Measurements from ENCODE around the gene DNAH7.

Gene DNAH7

GRCh38 chr2:195857132-195857531, 211.5 kb downstream of the DNAH7 start:
- DNase-seq: no peak

DNA sequence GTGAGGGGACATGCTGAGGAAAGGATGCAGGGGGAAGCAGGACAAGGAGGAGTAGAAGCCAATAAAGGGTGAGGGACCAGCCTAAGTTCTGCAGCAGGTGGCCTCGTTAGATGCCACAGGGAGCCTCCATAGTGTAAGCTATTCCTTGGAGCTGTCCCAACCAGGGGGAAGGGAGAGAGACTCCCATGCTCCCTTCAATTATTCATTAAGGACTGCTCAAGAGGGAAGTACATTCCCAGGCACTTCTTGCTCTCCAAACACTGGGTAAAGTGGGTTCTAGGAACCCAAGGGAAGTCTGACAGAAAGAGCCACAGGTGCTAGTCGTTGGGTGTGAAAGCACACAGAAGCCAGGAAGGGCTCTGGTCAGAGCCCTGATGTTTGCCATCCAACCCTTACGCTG, 217.9 kb downstream of the DNAH7 start:
- no peak for DNase-seq

GRCh38 chr2:195848119-195848899, 220.3 kb downstream of the DNAH7 start:
- DNase-seq: no peak

GRCh38 chr2:195842932-195843331, 225.7 kb downstream of the DNAH7 start:
- DNase-seq: no peak

DNA sequence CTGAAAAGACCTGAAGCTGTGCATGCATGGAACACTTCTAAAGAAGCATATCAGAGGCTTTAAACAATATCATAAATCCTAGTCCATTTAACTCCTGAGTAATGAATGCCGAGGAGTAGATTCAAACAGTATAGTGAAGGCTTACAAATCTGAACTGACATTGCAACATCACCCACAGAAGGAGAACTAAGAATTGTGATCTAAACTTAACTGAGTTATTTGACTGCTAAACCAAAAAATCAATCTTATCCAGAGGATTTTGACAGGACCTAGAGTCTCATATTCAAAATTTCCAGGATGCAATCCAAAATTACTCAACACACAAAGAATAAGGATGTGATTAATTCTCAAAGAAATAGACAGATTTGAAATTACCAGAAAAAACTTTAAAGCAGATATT, 230.6 kb downstream of the DNAH7 start:
- DNase-seq: no peak

- no peak for DNase-seq
These were observed 232.6 kb downstream of the DNAH7 start for GRCh38 chr2:195836002-195836401.

GRCh38 chr2:195834836-195835235, 233.8 kb downstream of the DNAH7 start:
- no peak for DNase-seq

DNA sequence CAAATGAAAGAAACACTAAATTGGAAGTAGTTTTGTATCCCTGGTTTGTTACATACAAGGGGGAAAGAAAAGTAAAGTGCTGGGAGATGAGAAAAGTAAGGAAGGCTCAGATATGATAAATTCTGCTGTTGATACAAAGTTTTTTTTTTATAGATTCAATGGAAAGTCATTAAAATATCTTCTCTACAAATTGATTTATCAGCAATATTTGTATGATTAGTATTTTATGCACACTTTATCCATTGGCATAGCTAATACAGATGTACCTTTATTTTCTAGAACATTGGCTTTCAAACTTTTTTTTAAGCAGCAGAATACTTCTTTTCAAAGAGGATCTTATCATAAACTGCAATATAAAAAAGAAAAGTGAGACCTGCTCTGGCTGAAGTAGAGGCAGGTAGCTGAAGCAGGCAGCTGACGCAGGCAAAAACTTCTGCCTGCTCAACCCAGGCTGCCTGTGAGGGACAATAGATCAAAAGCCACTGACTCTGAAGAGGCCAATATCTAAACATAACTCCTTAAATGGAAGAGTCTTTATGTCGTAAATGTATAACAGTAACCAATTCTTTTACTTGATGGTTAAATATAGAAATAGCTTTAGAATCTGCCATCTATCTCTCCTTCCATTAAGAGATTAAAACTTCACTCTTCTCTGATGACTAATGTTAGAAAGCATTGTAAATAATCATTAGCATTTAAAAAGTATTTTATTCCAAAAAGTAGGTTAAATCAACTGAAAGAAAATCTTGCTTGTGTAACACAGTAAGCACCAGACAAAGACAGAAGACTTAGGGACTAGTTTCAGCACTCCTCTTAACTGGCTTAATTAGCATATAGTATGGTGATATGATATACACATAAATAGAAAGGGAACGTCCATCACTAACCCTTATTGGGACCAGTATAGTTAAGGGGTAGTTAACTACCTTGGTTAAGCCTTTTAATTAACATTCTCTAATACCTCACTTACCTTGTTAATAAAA, 237.4 kb downstream of the DNAH7 start:
- no peak for DNase-seq

- DNase-seq: no peak
These were observed 244.2 kb downstream of the DNAH7 start for GRCh38 chr2:195824478-195824877.

- DNase-seq: no peak
These were observed 245.4 kb downstream of the DNAH7 start for GRCh38 chr2:195823206-195823605.

- no peak for DNase-seq
These were observed 247.1 kb downstream of the DNAH7 start for GRCh38 chr2:195821566-195821932.

DNA sequence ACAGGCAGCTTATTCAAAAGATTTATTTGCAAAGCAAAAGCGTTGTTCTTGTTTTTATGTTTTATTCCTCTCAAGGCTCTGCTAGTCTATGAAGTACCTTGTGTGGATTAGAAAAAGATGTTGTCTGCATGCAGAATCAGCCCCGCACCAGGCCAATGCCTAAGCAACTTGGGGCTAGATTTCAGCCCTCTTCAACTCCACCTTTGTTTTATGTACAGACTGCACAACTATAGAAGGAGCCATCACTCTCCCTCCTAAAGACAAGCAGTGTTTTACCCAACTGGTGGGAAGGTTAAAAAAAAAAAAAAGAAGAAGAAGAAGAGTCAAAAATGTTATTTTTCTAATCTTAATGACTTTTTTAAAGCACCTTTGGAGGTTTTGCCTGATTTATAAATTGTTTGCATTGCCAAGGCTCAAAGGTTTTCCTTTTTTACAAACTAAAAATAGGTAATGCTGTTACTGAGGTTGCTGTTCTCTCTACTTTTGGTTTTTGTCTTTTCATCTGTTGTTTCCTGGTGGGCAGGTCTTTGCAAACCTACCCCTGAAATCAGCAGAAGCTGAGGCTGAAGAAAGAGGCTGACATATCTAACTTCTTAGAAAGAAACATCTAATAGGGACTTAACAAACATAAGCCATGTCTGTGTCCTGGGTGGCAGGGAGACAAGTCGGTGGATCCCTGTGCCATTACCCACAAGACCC, 247.6 kb downstream of the DNAH7 start:
- no peak for DNase-seq

DNA sequence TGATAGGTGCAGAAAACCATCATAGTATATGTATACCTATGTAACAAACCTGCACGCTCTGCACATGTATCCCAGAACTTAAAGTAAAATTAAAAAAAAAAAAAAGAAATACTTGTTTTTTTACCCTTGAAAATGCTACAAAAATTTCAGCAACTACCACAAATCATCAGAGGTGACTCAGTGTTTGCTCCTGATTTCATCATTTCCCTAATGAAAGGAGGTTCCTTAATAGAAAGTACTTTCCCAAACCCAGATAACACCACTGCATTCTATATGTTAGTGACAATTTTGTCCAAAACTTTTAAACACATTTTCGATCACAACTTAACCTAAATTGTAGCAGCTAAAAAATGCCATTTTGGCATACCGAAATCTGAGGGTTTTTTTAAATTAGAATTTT, 248.3 kb downstream of the DNAH7 start:
- no peak for DNase-seq

DNA sequence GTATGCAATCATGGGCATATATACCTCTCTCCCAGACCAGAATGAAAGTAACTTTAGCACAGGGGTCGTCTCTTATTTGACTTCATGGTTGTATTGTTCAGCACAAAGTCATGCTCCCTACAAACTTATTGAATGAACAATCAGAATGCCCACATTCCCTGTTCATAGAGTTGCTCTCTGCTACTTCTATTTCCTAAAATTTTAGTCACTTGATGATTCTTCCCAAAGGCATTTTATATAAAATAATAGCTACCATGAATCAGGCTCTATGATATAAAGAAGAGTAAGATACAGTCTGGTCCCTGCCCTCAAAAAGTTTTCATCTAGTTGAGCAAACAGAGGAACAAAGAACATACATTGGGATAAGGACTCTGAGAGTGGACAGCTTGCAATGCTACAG, 249.4 kb downstream of the DNAH7 start:
- no peak for DNase-seq

- DNase-seq: no peak
These were observed 250.1 kb downstream of the DNAH7 start for GRCh38 chr2:195818526-195818925.

GRCh38 chr2:195818106-195818505, 250.5 kb downstream of the DNAH7 start:
- DNase-seq: no peak

- no peak for DNase-seq
These were observed 253.6 kb downstream of the DNAH7 start for GRCh38 chr2:195815083-195815482.

DNA sequence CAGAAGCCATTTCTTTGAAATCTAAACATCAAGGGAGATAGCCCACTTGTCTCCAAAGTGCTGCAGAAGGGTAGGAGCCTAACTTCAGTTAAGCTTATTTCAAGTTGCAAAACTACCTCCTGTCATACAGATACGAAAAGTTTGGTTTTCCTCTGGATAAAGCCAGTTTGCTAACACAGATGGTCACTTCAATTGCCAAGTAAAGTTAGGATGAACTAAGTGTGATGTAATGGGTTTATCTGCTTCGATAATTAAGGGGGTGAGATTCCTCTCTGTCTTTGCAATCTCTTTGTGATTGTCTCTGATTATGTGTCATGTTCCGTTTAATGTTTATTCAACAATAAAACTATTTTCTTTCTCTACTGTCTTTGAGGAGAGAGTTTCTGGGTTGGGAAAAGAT, 255.2 kb downstream of the DNAH7 start:
- DNase-seq: no peak

GRCh38 chr2:195810340-195811098, 258.1 kb downstream of the DNAH7 start:
- DNase-seq: no peak

- no peak for DNase-seq
These were observed 260.4 kb downstream of the DNAH7 start for GRCh38 chr2:195808189-195808588.

- no peak for DNase-seq
These were observed 263.2 kb downstream of the DNAH7 start for GRCh38 chr2:195805283-195805976.

DNA sequence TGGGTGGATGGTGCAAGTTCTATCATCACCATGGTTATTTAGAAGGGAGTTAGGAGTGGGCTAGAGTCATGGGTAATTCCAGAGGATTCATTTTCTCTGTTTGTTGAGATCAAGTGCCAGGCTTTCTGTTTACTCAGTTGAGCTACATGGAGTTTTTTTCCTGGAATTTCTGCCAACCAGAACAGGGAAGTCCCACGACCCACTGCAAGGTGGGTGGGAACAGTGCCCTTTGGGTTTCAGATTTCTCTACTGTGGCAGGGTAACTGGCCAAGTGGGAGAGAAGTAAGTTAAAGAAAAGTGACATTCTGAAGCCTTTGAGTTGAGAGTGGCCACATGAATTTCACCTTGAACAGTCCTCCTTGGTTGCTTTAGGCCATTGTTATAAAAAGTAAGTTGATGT, 272.8 kb downstream of the DNAH7 start:
- DNase-seq: no peak
